ENCODE data around the gene GRAP2.

DNA sequence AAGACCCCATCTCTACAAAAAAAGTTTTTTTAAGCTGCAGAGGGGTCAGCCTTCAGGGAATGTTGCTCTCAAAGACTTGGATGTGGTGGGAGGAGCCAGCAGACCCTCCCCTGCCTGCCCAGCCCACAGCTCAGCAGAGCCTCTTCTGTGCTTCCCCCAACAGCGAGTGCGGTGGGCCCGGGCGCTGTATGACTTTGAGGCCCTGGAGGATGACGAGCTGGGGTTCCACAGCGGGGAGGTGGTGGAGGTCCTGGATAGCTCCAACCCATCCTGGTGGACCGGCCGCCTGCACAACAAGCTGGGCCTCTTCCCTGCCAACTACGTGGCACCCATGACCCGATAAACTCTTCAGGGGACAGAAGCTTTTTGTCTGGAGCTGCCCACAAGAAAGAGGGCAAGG is 69.9 kb downstream of the GRAP2 start:
- TF ChIP-seq TAF1 (IDR thresholded peaks at IDR 0.05; ENCODE audit: low read depth, low read length): no peak
- TF ChIP-seq, protein P1, sequence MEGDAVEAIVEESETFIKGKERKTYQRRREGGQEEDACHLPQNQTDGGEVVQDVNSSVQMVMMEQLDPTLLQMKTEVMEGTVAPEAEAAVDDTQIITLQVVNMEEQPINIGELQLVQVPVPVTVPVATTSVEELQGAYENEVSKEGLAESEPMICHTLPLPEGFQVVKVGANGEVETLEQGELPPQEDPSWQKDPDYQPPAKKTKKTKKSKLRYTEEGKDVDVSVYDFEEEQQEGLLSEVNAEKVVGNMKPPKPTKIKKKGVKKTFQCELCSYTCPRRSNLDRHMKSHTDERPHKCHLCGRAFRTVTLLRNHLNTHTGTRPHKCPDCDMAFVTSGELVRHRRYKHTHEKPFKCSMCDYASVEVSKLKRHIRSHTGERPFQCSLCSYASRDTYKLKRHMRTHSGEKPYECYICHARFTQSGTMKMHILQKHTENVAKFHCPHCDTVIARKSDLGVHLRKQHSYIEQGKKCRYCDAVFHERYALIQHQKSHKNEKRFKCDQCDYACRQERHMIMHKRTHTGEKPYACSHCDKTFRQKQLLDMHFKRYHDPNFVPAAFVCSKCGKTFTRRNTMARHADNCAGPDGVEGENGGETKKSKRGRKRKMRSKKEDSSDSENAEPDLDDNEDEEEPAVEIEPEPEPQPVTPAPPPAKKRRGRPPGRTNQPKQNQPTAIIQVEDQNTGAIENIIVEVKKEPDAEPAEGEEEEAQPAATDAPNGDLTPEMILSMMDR (IDR thresholded peaks at IDR 0.05; ENCODE audit: control extremely low read depth in 1 of 3, insufficient read depth in 1 of 3, low read depth in 1 of 3, low read length in 3 of 3): no peak
- no peak for TF ChIP-seq POLR2AphosphoS5 (IDR thresholded peaks at IDR 0.05; ENCODE audit: low read depth, low read length)

All from H1 (cell line).